ENCODE results near the gene ARID5B.

ARID5B gene

GRCh38 chr10:62076891-62077290 lies 175.4 kb downstream of the ARID5B start:
- no peak for DNase-seq (ENCODE audit: low spot score)

DNA sequence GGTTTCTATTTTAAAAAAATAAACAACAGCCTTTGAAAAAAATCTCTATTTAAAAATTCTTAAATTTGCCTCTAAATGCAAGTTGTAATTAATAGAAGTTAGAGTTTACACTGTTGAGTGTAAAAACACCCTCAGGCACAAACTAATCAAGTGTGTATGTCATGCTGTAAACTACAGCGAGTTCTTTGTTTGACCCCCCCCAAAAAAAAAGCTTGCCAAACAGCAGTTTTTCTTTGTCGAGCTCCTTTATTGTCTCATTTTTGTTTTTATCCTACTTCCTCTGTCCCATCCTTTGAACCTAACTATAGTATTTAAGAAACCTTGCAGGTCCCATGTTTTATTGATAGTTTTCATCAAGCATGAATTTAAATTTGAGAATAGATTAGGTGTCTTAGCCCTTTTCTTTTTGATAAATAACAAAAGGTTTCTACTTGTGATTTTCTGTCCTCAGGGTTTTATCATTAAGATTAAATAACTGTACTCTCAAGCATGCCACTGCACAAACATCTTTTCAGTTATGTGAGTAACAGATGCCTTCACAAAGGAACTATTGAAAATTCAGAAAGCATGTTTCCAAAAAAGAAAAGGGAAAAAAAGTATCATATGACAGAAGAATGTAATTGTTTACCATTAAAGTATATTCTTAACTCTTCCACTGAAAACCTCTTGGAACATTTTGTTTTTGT lies 176.0 kb downstream of the ARID5B start:
- no peak for DNase-seq (ENCODE audit: low spot score)

- DNase-seq (ENCODE audit: low spot score): no peak
These were observed 178.5 kb downstream of the ARID5B start for GRCh38 chr10:62079885-62080559.

DNA sequence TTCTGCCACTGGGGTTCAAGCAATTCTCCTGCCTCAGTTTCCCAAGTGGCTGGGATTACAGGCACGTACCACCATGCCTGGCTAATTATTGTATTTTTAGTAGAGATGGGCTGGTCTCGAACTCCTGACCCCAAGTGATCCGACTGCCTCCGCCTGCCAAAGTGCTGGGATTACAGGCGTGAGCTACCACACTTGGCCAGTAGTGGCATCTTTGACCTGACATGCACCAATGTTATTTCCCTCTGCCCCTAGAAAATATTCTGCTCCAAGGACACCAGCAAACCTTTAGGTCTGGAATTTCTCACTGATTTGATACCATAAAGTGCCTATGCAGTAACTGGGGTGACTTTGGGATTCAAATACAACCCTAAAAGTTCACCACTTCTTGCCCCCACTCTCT lies 179.4 kb downstream of the ARID5B start:
- no peak for DNase-seq (ENCODE audit: low spot score)

DNA sequence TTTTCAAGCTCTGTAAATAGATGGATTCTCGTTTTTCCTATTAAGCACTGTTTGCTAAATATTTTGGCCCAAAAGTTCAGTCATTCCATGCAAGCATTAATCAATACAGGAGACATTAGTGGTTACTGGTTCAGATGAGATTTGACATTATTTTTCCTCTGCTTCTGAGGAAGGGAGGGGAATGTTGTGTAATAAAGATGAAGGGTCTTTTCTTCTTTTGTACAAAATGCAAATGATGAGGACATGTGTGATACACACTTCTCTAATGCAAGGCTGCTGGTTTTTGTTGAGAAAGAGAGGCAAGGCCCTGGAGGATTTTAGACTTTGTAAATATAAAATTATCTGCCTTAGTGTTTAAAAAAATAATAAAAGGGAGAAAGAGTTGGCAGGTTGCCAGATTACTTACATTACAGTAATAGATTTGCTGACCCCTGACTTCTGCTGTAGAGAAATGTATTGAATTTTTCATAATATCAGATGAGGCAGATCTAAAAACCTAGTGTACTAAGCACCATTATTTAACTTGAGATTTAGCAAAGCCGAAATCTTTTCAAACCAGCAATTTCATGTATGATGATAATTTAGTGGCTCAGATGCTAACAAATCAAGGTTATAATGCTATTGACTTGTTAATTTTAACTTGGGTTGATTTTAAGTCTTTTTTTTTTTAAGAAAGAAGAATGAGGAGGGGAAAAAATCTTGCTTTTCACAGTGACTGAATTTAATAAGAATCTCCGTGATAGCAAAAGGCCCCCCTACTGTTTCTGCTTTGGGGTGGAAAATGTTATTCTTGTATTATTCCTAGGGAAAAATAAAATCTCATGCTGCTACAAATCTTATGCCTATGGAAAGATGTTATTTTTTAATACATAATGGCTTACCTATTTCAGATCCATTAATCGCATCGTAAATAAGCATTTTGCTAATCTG lies 180.1 kb downstream of the ARID5B start:
- DNase-seq (ENCODE audit: low spot score): no peak

- DNase-seq (ENCODE audit: low spot score): no peak
These were observed 180.8 kb downstream of the ARID5B start for GRCh38 chr10:62082271-62082656.

DNA sequence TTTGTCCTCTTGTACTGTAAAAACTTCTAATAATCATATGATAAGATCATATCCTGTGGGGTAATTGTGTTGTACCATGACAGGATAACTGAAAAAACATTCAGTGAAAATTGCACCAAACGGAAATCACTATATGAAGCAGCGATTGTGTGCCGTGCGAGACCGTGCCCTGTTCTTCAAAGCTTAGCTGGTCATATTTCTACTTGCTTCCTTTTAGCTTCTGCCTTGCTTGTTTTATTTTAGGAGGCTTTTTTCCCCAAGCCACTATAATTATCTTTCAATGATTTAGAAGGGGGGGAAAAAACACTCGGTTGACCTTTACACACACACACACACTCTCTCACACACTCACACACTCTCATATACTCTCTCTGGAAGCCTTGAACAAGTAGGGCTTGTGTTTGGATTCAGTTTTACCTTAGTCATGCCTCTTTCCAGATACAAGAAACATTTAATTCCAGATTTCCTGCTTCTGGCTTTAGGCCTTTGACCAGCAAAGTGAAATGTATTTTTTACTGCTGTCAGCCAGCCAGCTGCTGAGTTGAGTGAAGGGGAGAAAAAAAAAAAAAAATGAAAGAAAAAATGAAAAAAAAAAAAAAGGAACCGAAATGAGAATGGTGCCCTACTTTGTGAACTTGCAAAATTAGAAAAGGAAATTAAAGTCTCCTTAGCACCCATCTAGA lies 181.4 kb downstream of the ARID5B start:
- no peak for DNase-seq (ENCODE audit: low spot score)

- DNase-seq (ENCODE audit: low spot score): no peak
These were observed 182.1 kb downstream of the ARID5B start for GRCh38 chr10:62083412-62084267.

DNA sequence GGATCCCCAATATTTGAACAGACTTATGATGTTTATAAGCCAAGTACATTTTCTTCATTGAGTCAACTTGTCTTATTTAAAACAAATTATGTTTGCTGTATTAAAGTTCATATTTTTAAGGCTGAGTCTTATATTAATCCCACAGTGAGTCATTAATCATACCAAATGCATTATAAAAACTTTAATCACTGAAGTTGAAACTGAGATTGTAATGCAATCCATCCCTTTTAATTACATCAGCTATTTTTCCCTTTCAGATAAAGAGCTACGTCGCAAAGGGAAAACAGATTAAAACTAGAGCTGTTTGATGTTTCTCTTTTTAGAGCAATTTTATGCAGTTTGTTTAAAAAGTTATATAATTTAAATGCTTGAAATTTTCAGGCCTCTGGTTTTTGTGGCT lies 183.0 kb downstream of the ARID5B start:
- no peak for DNase-seq (ENCODE audit: low spot score)

- DNase-seq (ENCODE audit: low spot score): no peak
These were observed 183.9 kb downstream of the ARID5B start for GRCh38 chr10:62085404-62085803.

DNA sequence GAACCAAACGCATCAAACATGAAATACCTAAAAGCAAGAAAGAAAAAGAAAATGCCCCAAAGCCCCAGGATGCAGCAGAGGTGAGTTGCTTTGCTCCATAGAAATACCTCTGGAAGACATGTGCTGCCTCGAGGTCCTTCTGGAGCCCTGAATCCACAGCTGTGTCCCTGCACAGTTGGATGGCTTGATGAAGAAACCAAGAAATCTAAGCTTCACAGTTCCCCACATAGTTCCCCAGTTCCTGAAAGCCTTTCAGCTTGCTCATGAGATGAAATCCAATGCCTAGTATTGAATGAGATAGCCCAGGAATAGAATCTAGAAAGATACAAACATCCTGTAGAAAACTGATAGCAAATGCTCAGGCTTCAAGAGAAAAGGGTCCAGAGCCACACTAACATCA lies 184.3 kb downstream of the ARID5B start:
- DNase-seq (ENCODE audit: low spot score): no peak

DNA sequence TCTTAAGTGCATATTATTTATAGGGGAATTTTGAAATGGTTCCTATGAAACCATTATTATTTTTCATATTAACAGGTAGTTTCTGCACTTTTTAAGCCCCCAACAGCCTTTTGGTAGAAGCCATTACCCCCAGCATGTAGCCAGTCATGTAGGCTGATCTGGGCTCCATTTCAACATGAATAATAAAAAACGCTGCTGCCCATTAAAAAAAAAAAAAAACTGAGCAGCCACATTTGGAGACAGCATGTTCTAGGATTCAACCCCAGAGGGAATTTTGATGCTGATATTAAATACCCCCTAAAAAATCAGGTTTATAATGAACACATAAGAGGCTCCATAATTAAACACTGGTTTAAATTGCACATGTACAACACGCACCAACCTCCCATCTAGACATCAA lies 185.8 kb downstream of the ARID5B start:
- DNase-seq (ENCODE audit: low spot score): no peak

DNA sequence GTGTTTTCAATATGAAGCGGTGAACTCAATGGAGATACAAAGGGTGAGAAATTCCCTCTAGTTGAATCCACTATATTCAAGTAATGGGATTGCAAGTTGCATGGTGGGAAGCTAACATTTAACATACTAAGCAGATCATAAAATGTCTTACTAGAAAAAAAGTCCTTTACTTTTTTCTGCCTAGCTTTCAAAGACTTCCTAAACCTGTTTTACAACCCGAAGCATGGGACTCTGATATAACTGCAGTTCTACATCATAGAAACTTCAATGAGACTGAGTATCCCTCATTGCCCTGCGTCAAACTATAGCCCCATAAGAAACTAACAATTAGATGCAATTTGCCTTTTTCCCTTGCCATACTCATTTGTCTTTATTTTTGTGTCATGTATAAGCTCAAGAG lies 187.3 kb downstream of the ARID5B start:
- no peak for DNase-seq (ENCODE audit: low spot score)

DNA sequence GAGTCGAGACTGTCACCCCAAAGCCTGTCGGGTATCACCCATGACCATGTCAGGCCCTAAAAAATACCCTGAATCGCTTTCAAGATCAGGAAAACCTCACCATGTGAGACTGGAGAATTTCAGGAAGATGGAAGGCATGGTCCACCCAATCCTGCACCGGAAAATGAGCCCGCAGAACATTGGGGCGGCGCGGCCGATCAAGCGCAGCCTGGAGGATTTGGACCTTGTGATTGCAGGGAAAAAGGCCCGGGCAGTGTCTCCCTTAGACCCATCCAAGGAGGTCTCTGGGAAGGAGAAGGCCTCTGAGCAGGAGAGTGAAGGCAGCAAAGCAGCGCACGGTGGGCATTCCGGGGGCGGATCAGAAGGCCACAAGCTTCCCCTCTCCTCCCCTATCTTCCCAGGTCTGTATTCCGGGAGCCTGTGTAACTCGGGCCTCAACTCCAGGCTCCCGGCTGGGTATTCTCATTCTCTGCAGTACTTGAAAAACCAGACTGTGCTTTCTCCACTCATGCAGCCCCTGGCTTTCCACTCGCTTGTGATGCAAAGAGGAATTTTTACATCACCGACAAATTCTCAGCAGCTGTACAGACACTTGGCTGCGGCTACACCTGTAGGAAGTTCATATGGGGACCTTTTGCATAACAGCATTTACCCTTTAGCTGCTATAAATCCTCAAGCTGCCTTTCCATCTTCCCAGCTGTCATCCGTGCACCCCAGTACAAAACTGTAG lies 191.0 kb downstream of the ARID5B start:
- DNase-seq (ENCODE audit: low spot score): no peak

GRCh38 chr10:62093863-62094291 lies 192.4 kb downstream of the ARID5B start:
- no peak for DNase-seq (ENCODE audit: low spot score)

DNA sequence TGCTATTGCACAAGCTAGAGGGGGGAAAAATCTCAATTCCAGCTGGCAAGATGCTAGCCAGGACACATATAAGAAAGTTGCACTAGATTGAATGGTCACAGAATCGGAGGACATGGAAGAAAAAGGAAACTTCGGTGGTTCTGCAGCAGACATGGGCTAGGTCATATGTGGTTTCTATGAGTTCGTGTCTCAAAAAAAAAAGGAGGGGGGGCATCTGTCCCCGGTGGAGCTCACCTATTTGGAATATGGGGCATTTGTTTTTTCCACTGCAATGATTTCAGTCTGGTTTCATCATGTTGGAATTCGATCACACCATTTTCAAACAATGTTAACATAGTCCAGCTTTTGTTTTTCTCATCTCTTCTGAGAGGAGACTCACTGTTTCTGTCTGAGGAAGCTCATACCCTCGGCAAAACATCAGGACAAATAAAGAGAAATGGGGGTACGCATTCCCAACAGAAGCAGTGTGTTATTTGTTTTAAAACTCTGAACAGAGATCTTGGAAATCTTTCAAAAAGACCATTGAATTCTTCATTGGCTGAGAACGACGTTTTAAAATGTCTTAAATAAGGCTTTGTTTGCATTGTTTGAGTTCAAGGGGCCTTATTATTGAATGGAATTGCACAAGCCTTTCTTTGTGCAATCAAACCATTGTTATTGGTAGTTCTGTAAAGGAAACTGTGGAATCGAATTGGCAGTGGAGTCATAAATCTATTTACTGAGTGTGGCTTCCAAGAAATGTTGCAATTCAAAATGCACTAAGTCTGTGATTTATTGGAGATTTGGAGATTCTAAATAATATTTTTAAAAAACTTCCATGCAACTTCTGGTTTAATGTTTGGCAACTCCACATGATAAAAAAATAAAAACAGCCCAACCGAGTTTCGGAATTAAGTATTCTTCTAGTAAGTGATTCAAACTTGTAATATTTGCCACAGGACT lies 194.0 kb downstream of the ARID5B start:
- DNase-seq (ENCODE audit: low spot score): no peak

DNA sequence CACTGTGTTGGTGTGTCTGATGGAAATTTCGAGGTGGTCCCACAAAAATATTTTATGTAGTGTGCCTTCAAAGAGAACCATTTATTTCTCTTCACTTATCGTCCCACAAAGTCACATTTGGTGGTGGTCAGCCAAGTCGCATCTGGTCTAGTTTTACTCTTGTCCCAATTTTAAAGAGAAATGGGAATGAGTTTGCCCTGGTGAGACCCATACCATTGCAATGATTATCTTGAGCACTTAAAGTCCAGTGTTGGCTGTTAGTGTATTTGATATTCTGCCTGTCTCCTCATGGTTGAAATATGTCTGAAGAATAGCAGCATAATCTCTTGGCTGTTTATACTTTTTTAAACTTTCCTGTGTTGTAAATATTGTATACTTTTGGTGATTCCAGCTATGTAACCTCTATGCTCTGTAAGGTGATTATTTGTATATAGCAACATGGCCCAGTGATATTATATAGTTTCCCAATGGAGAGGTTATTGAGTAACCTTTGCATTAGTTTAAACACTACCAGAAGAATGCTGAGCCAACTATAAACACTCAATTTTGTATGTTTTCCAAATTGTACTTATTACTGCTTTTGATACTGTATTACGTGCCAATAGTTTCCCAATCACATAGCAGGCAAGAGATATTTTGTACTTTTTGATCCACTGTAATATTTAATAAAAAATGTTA lies 194.9 kb downstream of the ARID5B start:
- DNase-seq (ENCODE audit: low spot score): no peak

DNA sequence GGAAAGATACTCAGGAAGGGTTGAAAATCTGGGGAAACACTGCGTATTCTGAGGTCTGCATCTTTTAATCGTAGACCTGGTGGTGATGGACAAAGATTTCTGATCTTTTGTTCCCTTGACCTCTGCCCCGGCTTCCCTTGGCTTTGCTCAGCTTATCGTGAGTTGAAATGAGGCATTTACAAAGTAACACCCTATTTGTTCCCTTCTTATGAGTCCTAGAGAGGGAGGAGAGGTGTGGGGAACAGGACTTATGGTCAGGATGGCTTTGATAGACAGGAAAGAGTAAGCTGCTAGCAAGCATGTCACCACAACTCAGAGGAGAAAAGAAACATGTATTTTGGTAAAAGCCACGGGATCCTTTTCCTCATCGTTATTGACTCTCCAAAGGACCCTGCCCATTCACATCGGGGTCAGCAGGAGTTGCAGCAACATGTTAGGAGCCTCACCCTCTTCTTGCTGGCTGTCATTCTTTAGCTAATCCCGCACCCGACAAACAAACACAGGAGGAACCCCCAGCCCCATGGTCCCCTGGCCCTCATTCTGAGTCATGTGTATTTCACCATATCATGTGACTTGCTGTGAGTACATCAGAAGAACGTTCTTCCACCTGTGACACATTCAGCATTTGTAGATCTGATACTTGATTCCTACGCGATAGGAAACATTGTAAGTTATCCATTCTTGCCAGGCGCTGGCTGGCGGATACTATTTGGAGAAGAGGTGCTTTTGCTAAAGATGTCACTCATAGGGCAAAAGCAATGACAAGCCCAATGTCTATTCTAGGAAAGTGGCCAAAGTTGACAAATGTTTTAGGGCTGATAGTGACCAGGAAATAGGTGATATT lies 197.0 kb downstream of the ARID5B start:
- DNase-seq (ENCODE audit: low spot score): no peak
